NK-92 (cell line): ENCODE measurements around the gene TSPAN4.

ENCODE experiments used
- DNase-seq: peaks from one replicate; lab custom pipeline; 2025; ENCODE audit not compliant: unreplicated experiment; lab: John Stamatoyannopoulos, UW

TSPAN4 gene

DNA sequence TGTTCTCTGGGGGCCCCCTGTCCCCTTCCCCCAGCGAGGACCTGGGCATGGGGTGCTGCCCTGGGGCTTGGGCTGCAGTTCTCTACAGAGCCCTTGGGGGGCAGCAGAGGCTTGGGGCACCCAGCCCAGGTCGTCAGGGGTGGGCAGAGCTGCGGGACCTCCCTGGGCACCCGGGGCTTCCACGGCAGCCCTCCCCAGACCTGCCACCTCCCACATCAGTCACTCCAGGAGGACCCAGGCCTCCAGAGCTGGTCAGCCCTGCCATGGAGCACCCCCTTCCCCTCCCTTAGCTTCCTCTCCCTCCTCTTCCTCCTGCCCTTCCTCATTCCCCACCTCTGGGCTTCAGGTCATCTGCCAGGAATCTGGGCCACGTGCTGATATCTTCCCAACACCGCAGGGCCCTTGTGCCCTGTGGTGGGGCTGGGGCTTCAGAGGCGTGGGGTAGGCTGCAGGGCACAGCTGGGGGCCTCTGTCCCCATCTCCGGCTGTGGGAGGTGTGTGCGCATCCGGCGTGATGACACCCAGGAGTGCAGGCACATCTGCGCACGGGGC is 5.8 kb downstream of the TSPAN4 start:
- no peak for DNase-seq

DNA sequence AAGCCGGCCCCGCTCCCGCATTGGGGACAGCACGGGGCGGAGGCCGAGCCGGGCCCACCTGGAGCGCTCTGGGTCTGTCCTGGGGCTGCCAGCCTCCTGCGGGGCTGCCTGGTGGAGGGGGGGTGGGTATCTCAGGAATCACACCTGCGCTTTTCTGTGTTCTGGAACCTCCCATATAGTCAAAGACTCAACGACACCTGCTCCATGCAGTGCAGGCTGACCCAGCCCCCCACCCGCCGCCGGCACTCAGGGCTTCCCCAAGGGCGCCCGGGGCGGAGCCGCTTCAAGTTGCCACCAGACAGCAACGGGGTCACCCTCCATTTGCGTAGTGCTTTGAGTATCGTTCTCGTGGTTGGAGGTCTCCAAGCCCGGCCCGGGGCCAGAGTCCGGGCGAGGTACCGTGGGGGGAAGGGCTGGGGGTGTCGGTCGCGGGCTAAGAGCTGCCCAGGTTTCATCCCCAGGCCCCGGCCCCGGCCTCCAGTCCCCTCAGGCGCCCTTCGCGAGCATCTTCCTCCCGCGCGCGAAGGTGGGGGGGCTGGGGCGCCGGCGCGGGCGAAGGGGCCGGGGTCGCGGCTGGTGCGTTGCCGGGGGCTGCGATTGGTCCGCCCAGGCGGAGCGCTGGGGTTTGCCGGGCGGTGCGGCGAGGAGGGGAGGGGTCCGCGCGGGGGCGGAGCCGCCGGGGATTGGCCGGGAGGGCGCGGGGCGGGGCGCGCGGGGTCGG is 6.6 kb downstream of the TSPAN4 start:
- no peak for DNase-seq

GRCh38 chr11:849951-850774 is 7.5 kb downstream of the TSPAN4 start:
- no peak for DNase-seq

- no peak for DNase-seq
Measured at GRCh38 chr11:850775-851763, 8.4 kb downstream of the TSPAN4 start.

GRCh38 chr11:852762-853161 is 10.1 kb downstream of the TSPAN4 start:
- no peak for DNase-seq

DNA sequence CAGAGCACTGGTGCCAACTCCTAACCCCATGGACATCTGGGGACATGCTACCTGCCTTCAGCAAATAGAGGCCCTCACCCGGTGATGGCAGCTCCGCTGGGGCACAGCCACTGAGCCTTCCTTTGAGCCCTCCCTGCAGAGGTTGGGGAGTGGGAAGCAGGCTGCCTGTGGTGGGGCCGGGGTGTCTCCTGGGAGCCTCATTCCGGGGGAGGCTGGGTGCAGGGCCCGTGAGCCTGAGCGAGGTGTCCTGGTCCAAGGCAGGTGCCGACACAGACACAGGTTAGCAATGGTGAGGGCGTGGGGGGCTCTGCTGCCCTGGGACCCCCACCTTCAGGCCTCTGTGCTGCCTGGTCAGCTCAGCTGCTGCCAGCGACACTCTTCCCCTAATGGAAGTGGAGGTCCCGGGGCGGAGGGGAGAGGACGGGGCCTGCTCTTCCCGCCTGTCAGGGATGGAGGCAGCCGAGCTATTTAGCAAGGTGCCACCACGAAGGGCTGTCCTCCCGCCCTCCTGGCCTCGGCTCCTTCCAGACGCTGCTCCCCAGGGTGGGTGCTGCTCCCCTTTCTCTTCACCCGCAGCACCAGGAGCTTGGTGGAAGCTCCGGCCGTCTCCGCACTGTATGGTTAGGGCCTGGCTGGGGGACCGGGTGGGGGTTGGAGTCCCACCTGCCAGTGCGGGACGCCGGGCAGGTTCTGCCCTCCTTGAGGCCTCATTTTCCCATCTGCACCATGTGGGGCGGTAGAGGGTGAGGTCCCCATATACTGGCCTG is 11.2 kb downstream of the TSPAN4 start:
- DNase-seq = no peak

DNA sequence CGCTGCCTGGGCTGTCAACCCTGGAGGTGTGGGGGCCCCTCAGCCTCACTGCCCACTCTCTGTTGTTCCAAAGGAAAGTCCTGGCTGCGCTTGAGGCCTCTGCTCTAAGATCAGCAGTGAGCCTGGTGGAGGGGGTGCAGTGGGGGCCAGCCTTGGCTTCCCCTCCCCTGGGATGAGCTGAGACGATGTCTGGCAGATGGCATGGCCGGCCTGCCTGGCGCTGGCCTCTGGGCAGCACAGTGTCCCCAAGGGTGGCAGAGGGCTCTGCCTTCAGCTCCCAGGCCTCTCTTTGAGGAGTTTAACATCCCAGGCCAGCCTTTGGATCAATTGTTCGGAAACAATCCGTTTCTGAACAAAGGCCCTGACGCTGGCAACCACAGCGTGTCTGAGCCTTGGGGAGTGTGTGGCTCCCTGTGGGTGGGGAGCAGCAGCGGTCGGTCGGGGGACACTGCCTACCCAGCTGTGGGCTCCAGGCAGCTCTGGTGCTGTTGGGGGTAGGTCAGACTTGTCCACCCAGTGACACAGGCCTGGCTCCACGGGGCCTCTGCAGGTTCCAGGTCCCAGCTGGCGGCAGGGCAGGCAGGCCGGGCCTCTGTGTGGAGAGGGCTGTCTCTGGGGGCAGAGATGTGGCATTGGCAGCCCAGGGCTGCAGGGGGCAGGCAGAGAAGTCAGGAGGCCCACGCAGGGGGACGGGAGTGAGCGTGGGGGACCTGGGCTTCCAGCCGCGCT is 12.1 kb downstream of the TSPAN4 start:
- no peak for DNase-seq

- DNase-seq = no peak
Measured at GRCh38 chr11:855330-855674, 12.7 kb downstream of the TSPAN4 start.

DNA sequence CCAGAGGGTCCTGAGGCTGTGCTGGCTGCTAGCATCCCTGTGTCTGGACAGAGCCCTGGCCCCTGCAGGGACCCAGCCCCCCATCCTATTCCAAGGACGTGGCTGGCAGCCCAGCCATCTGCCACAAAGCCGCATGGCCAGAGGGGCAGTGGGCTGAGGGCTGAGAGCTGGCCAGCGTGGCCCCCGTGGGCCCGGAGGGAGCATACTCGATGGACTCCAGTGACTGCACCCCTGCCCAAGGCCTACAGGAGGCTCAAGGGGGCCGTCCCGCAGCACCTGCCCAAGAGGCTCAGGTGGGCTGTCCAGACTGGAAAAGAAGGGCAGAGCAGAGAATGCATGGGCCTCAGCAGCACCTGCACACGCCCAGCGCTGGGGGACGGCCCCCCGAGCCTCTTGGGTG is 13.1 kb downstream of the TSPAN4 start:
- no peak for DNase-seq

DNA sequence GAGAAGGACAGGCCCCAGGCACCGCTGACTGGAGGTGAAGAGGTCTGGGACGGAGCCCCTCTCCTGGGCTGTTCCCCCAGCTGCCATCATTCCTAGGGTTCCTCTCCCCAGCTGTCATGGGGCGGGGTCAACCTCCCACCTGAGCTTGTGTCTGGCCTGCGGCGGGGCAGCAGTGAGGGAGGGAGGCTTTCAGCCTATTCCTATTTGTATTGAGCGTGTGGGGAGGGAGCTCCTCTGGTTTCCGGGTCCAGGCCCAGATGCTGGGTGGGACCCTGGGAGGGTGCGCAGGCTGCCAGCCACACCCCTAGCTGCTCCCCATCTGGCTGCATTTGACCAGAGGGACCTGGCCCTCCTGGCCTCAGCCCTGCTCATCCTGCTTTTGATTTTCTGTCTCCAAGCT is 13.7 kb downstream of the TSPAN4 start:
- no peak for DNase-seq

DNA sequence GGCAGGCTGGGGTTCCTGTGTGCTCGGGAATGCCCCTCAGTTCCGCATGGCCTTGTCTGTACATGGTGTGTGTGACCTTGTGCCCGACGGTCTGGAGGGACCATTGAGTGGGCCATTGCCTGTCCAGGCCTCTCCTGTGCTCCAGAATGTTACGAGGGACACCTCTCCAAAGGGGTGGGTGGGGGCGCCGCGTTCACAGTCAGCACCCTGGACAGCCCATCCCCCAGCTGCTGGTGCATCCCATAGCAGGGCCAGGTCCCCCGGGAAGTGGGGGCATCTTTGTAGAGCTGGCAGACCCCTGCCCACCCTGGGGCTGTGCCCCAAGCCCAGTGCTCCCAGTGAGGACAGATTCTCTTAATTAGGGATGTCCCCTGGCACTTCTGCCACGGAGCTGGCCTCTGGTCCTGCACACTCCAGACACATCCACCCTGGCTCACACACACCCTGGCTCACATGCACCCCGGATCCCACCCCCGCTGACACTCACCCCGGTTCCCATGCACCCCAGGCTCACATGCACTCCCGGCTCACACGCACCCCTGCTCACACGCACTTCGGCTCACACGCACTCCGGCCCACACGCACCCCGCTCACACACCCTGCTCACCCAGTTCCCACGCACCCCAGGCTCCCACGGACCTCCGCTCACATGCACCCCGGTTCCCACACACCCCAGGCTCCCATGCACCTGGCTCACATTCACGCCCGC is 15.6 kb downstream of the TSPAN4 start:
- DNase-seq = no peak

DNA sequence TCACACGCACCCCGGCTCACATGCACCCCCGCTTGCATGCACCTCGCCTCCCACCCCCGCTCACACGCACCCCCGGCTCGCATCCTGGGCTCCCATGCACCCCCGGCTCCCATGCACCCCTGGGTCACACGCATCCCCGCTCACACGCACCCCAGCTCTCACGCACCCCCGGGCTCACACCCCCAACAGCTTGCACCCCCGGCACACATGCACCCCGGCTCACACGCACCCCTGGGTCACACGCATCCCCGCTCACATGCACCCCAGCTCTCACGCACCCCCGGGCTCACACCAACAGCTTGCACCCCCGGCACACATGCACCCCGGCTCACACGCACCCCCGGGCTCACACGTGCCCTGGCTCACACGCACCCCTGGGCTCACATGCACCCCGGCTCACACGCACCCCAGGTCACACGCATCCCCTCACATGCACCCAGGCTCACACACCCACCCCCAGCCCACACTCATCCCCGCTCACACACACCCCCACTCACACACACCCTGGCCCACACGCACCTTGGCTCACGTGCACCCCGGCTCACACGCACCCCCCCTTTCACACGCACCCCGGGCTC is 16.2 kb downstream of the TSPAN4 start:
- no peak for DNase-seq

- DNase-seq = no peak
Measured at GRCh38 chr11:859394-860131, 16.9 kb downstream of the TSPAN4 start.

DNA sequence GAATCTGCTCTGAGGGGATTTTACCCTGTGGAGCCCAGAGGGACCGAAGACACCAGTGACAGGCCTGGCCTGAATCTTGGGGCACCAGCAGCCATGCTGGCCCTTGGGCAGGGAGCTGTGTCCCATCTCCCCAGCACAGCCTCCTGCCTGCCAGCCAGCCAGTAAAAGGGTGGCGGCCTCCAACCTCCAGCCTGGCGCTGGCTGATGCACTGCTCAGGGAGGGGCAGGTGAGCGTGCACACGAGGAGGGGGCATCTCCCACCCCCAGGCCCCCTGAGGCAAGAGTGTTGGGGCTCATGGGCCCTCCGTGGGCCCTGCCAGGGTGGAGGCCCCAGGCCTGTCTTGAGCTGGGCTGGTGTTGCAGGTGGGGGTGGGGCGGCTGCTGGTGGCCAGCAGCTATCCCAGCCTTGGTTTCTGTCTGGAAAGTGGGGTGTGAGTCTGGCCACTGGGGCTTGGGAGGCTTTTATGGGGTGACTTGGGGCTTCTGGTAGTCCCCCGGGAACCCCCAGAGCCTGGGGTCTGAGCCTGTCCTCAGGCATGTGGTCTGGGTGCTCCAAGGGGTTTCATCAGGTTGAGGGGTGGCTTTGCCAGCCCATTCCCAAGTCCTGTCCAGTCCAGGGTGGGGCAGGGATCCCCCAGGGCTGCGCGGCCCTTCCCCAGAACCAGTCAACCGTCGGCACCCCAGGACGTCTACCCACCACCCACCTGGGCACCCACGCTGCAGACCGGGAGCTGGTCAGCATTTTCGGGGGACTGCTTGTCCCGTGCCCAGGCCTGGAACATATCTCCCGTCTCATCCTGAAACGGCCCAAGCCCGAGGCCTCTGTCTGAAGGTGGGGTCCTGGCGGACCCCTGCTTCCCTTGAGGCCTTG is 17.8 kb downstream of the TSPAN4 start:
- no peak for DNase-seq

- DNase-seq = no peak
Measured at GRCh38 chr11:861105-861479, 18.4 kb downstream of the TSPAN4 start.

- no peak for DNase-seq
Measured at GRCh38 chr11:862081-862661, 19.5 kb downstream of the TSPAN4 start.

DNA sequence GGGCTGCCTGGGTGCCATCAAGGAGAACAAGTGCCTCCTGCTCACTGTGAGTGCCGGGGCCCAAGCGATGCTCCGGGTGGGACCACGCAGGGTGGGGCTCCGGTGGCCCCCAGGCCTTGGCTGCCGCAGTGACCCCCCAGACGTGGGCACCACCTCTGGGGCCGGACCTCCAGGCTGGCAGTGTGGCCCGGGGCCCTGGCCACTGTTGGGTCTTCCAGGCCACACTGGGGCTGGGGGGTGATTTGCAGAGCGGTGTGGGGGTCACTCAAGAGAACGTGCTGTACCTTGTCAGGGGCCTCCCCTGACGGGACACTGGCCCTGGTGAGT is 20.0 kb downstream of the TSPAN4 start:
- no peak for DNase-seq
